Osteoblast (primary cell): ENCODE results near the gene EPB41. TPM values are rescaled to one million over a fixed set of nuclear protein-coding genes. Genes with fewer than 3 reads are reported as not detected.
A peak's percentile ranks its signal among the peaks of the same experiment; 100 is the strongest.

ENCODE experiments used
- DNase-seq: peaks from one replicate; pipeline ENCODE4 v3.0.0; 2011; ENCODE audit warnings: low spot score, mixed read lengths; ENCODE audit not compliant: insufficient read length; ENCODE audit errors: missing footprints
- H2AFZ ChIP-seq: 2 replicates; pipeline ENCODE4 v1.6.0; 2011; ENCODE audit warnings: mild to moderate bottlenecking, low read length
- H3K27ac ChIP-seq: 2 replicates; pipeline ENCODE4 v1.5.1; 2011; ENCODE audit warnings: mild to moderate bottlenecking, low read depth, low read length, moderate library complexity
- H3K27me3 ChIP-seq: 2 replicates; pipeline ENCODE4 v1.6.0; 2012; ENCODE audit warnings: mild to moderate bottlenecking, control low read depth, inconsistent platforms, low read length, moderate library complexity; ENCODE audit not compliant: insufficient read depth
- H3K36me3 ChIP-seq: 2 replicates; pipeline ENCODE4 v1.5.1; 2011; ENCODE audit warnings: mild to moderate bottlenecking, low read length, control low read depth, moderate library complexity; ENCODE audit not compliant: insufficient read depth
- H3K4me1 ChIP-seq: 2 replicates; pipeline ENCODE4 v1.5.1; 2011; ENCODE audit warnings: mild to moderate bottlenecking, low read length, control low read depth, moderate library complexity; ENCODE audit not compliant: insufficient read depth
- H3K4me2 ChIP-seq: 2 replicates; pipeline ENCODE4 v1.6.0; 2011; ENCODE audit warnings: mild to moderate bottlenecking, low read length; ENCODE audit not compliant: insufficient read depth
- H3K4me3 ChIP-seq: fragments of 200-600 bp; sonication (generic); 3 replicates; pipeline ENCODE4 v1.5.1; 2012; ENCODE audit warnings: mild to moderate bottlenecking, low read length, inconsistent platforms; ENCODE audit not compliant: insufficient read depth
- H3K79me2 ChIP-seq: 2 replicates; pipeline ENCODE4 v1.6.0; 2012; ENCODE audit warnings: mild to moderate bottlenecking, low read length, control low read depth, inconsistent platforms; ENCODE audit not compliant: insufficient read depth
- H3K9me3 ChIP-seq: 2 replicates; pipeline ENCODE4 v1.5.1; 2011; ENCODE audit warnings: low read depth, low read length, control low read depth
- H4K20me1 ChIP-seq: 2 replicates; pipeline ENCODE4 v1.6.0; 2012; ENCODE audit warnings: mild to moderate bottlenecking, low read length, control low read depth; ENCODE audit not compliant: insufficient read depth
- CTCF ChIP-seq: IDR thresholded peaks from 2 replicates; pipeline ENCODE4 v1.5.1; 2011; ENCODE audit warnings: mild to moderate bottlenecking, low read depth, low read length, moderate library complexity; ENCODE audit errors: extremely low read depth
- total RNA-seq: library from RNA; depleted of rRNA; stranded (reverse); fragments of >200 nt; gene quantifications from 2 replicates; pipeline ENCODE4 v1.2.3, GENCODE V29; 2012

The EPB41 gene
- total RNA-seq, 1 donor: 20.6 TPM

- Histone ChIP-seq H2AFZ (no peak overlapping the region), H4K20me1 (no peaks in the 10 kb centered on the region), H3K36me3 (no peaks in the 10 kb centered on the region), H3K4me1 (no peaks in the 10 kb centered on the region), H3K4me3 (no peak overlapping the region), H3K9me3 (no peaks in the 10 kb centered on the region), H3K4me2 (no peak overlapping the region), H3K79me2 (no peaks in the 10 kb centered on the region), H3K27ac (no peak overlapping the region), H3K27me3 (no peaks in the 10 kb centered on the region)
- TF ChIP-seq CTCF: no peak
- no peak for DNase-seq
Measured at GRCh38 chr1:29113413-29114117, 199.2 kb downstream of the EPB41 start.

- no peak overlapping the region for H3K4me2 ChIP-seq
- H3K4me1 ChIP-seq: no peaks in the 10 kb centered on the region
- H3K27ac ChIP-seq: no peak overlapping the region
- H3K36me3 ChIP-seq: no peaks in the 10 kb centered on the region
- no peak overlapping the region for H3K4me3 ChIP-seq
- no peaks in the 10 kb centered on the region for H3K79me2 ChIP-seq
- no peak overlapping the region for H2AFZ ChIP-seq
- no peaks in the 10 kb centered on the region for H3K27me3 ChIP-seq
- no peak for TF ChIP-seq CTCF
- peak; percentile 77 for DNase-seq
- H3K9me3 ChIP-seq: no peaks in the 10 kb centered on the region
- no peaks in the 10 kb centered on the region for H4K20me1 ChIP-seq
Measured at GRCh38 chr1:29114654-29115053, 200.3 kb downstream of the EPB41 start.

GRCh38 chr1:29117381-29117780 lies 203.0 kb downstream of the EPB41 start:
- Histone ChIP-seq H3K79me2 (no peaks in the 10 kb centered on the region), H3K9me3 (no peaks in the 10 kb centered on the region), H4K20me1 (peaks cover 10% of the 10 kb centered on the region), H3K4me2 (no peak overlapping the region), H3K4me3 (no peak overlapping the region), H3K27me3 (no peaks in the 10 kb centered on the region), H2AFZ (no peak overlapping the region), H3K36me3 (no peaks in the 10 kb centered on the region), H3K4me1 (peaks cover 10% of the 10 kb centered on the region), H3K27ac (no peak overlapping the region)
- DNase-seq: peak; percentile 37
- TF ChIP-seq CTCF: peak; percentile 15

- H3K27me3 ChIP-seq: no peaks in the 10 kb centered on the region
- H3K9me3 ChIP-seq: no peaks in the 10 kb centered on the region
- H3K4me3 ChIP-seq: no peak overlapping the region
- no peak overlapping the region for H3K27ac ChIP-seq
- TF ChIP-seq CTCF: no peak
- no peaks in the 10 kb centered on the region for H3K79me2 ChIP-seq
- peak; percentile 68 for DNase-seq
- H4K20me1 ChIP-seq: peaks cover 10% of the 10 kb centered on the region
- no peaks in the 10 kb centered on the region for H3K36me3 ChIP-seq
- H2AFZ ChIP-seq: no peak overlapping the region
- peaks cover 12% of the 10 kb centered on the region for H3K4me1 ChIP-seq
- no peak overlapping the region for H3K4me2 ChIP-seq
Measured at GRCh38 chr1:29119121-29119929, 205.0 kb downstream of the EPB41 start.
